ENCODE results near the gene MTA1. TPM values are rescaled to one million over a fixed set of nuclear protein-coding genes. Genes with fewer than 3 reads are reported as not detected.
A peak's percentile ranks its signal among the peaks of the same experiment; 100 is the strongest.

Gene MTA1
- total RNA-seq, 2 donors from 2014 or later = 99.0 to 99.7 TPM

- Mint-ChIP-seq H3K36me3 (ENCODE audit: low read depth) (peaks cover 3% of the 10 kb centered on the region), H3K4me3 (no peak overlapping the region), H3K27me3 (no peaks in the 10 kb centered on the region), H3K4me1 (peaks cover 7% of the 10 kb centered on the region), H3K27ac (peak overlapping the region; percentile 69)
- no peak for ATAC-seq
- H3K9me3 ChIP-seq (ENCODE audit: control insufficient read depth, low read length, poor library complexity, severe bottlenecking) = no peaks in the 10 kb centered on the region
- DNase-seq = no peak
These were observed 8.4 kb downstream of the MTA1 start for GRCh38 chr14:105427936-105428485.

- no peak for DNase-seq
- no peak overlapping the region for H3K27ac Mint-ChIP-seq
- no peak overlapping the region for H3K4me3 Mint-ChIP-seq
- ATAC-seq = no peak
- H3K4me1 Mint-ChIP-seq = peaks cover 8% of the 10 kb centered on the region
- no peaks in the 10 kb centered on the region for H3K9me3 ChIP-seq (ENCODE audit: control insufficient read depth, low read length, poor library complexity, severe bottlenecking)
- no peaks in the 10 kb centered on the region for H3K27me3 Mint-ChIP-seq
- peaks cover 3% of the 10 kb centered on the region for H3K36me3 Mint-ChIP-seq (ENCODE audit: low read depth)
These were observed 10.4 kb downstream of the MTA1 start for GRCh38 chr14:105430042-105430441.

- no peak for ATAC-seq
- no peak for DNase-seq
- H3K9me3 ChIP-seq (ENCODE audit: control insufficient read depth, low read length, poor library complexity, severe bottlenecking) = no peaks in the 10 kb centered on the region
- Mint-ChIP-seq H3K4me1 (peaks cover 10% of the 10 kb centered on the region), H3K27ac (no peak overlapping the region), H3K27me3 (no peaks in the 10 kb centered on the region), H3K36me3 (ENCODE audit: low read depth) (peaks cover 3% of the 10 kb centered on the region), H3K4me3 (no peak overlapping the region)
These were observed 10.9 kb downstream of the MTA1 start for GRCh38 chr14:105430565-105430964.

GRCh38 chr14:105431256-105431655, 11.6 kb downstream of the MTA1 start:
- peaks cover 3% of the 10 kb centered on the region for H3K36me3 Mint-ChIP-seq (ENCODE audit: low read depth)
- H3K4me3 Mint-ChIP-seq = no peak overlapping the region
- H3K4me1 Mint-ChIP-seq = peaks cover 16% of the 10 kb centered on the region
- no peaks in the 10 kb centered on the region for H3K9me3 ChIP-seq (ENCODE audit: control insufficient read depth, low read length, poor library complexity, severe bottlenecking)
- no peak overlapping the region for H3K27ac Mint-ChIP-seq
- no peaks in the 10 kb centered on the region for H3K27me3 Mint-ChIP-seq
- no peak for DNase-seq
- ATAC-seq = no peak

- no peaks in the 10 kb centered on the region for H3K27me3 Mint-ChIP-seq
- DNase-seq (no peak), ATAC-seq (no peak)
- H3K4me1 Mint-ChIP-seq = peaks cover 13% of the 10 kb centered on the region
- no peak overlapping the region for H3K27ac Mint-ChIP-seq
- H3K4me3 Mint-ChIP-seq = no peak overlapping the region
- H3K9me3 ChIP-seq (ENCODE audit: control insufficient read depth, low read length, poor library complexity, severe bottlenecking) = no peaks in the 10 kb centered on the region
- no peaks in the 10 kb centered on the region for H3K36me3 Mint-ChIP-seq (ENCODE audit: low read depth)
These were observed 13.0 kb downstream of the MTA1 start for GRCh38 chr14:105432657-105433056.

- DNase-seq (no peak), ATAC-seq (no peak)
- Mint-ChIP-seq H3K27ac (no peak overlapping the region), H3K27me3 (no peaks in the 10 kb centered on the region), H3K4me3 (no peak overlapping the region), H3K4me1 (peaks cover 13% of the 10 kb centered on the region), H3K36me3 (ENCODE audit: low read depth) (no peaks in the 10 kb centered on the region)
- no peaks in the 10 kb centered on the region for H3K9me3 ChIP-seq (ENCODE audit: control insufficient read depth, low read length, poor library complexity, severe bottlenecking)
These were observed 13.6 kb downstream of the MTA1 start for GRCh38 chr14:105433161-105433605.

GRCh38 chr14:105436402-105436801, 16.8 kb downstream of the MTA1 start:
- Mint-ChIP-seq H3K4me1 (peaks cover 13% of the 10 kb centered on the region), H3K27ac (no peak overlapping the region), H3K4me3 (no peak overlapping the region), H3K36me3 (ENCODE audit: low read depth) (no peaks in the 10 kb centered on the region), H3K27me3 (no peaks in the 10 kb centered on the region)
- no peaks in the 10 kb centered on the region for H3K9me3 ChIP-seq (ENCODE audit: control insufficient read depth, low read length, poor library complexity, severe bottlenecking)
- ATAC-seq = no peak
- no peak for DNase-seq

- no peaks in the 10 kb centered on the region for H3K27me3 Mint-ChIP-seq
- H3K4me3 Mint-ChIP-seq = no peak overlapping the region
- DNase-seq (no peak), ATAC-seq (no peak)
- H3K36me3 Mint-ChIP-seq (ENCODE audit: low read depth) = peaks cover 2% of the 10 kb centered on the region
- H3K4me1 Mint-ChIP-seq = peaks cover 15% of the 10 kb centered on the region
- no peak overlapping the region for H3K27ac Mint-ChIP-seq
- no peaks in the 10 kb centered on the region for H3K9me3 ChIP-seq (ENCODE audit: control insufficient read depth, low read length, poor library complexity, severe bottlenecking)
These were observed 17.5 kb downstream of the MTA1 start for GRCh38 chr14:105436891-105437722.

- Mint-ChIP-seq H3K4me3 (no peak overlapping the region), H3K4me1 (peaks cover 15% of the 10 kb centered on the region), H3K27me3 (no peaks in the 10 kb centered on the region), H3K27ac (no peak overlapping the region), H3K36me3 (ENCODE audit: low read depth) (peaks cover 2% of the 10 kb centered on the region)
- no peaks in the 10 kb centered on the region for H3K9me3 ChIP-seq (ENCODE audit: control insufficient read depth, low read length, poor library complexity, severe bottlenecking)
- no peak for DNase-seq
- ATAC-seq = no peak
These were observed 18.3 kb downstream of the MTA1 start for GRCh38 chr14:105437723-105438500.

GRCh38 chr14:105439179-105439578, 19.6 kb downstream of the MTA1 start:
- no peaks in the 10 kb centered on the region for H3K9me3 ChIP-seq (ENCODE audit: control insufficient read depth, low read length, poor library complexity, severe bottlenecking)
- no peak for ATAC-seq
- peaks cover 2% of the 10 kb centered on the region for H3K36me3 Mint-ChIP-seq (ENCODE audit: low read depth)
- H3K4me1 Mint-ChIP-seq = peaks cover 15% of the 10 kb centered on the region
- H3K27ac Mint-ChIP-seq = no peak overlapping the region
- no peak for DNase-seq
- no peaks in the 10 kb centered on the region for H3K27me3 Mint-ChIP-seq
- no peak overlapping the region for H3K4me3 Mint-ChIP-seq

GRCh38 chr14:105439710-105440553, 20.3 kb downstream of the MTA1 start:
- no peak overlapping the region for H3K27ac Mint-ChIP-seq
- H3K4me3 Mint-ChIP-seq = peak overlapping the region; percentile 15
- no peaks in the 10 kb centered on the region for H3K9me3 ChIP-seq (ENCODE audit: control insufficient read depth, low read length, poor library complexity, severe bottlenecking)
- peaks cover 2% of the 10 kb centered on the region for H3K36me3 Mint-ChIP-seq (ENCODE audit: low read depth)
- DNase-seq (no peak), ATAC-seq (no peak)
- H3K4me1 Mint-ChIP-seq = peaks cover 12% of the 10 kb centered on the region
- no peaks in the 10 kb centered on the region for H3K27me3 Mint-ChIP-seq

GRCh38 chr14:105440554-105440900, 20.9 kb downstream of the MTA1 start:
- DNase-seq (no peak), ATAC-seq (no peak)
- no peaks in the 10 kb centered on the region for H3K9me3 ChIP-seq (ENCODE audit: control insufficient read depth, low read length, poor library complexity, severe bottlenecking)
- peaks cover 2% of the 10 kb centered on the region for H3K36me3 Mint-ChIP-seq (ENCODE audit: low read depth)
- H3K27ac Mint-ChIP-seq = no peak overlapping the region
- H3K27me3 Mint-ChIP-seq = no peaks in the 10 kb centered on the region
- H3K4me3 Mint-ChIP-seq = peak overlapping the region; percentile 15
- peaks cover 9% of the 10 kb centered on the region for H3K4me1 Mint-ChIP-seq

GRCh38 chr14:105440992-105441391, 21.4 kb downstream of the MTA1 start:
- Mint-ChIP-seq H3K27ac (no peak overlapping the region), H3K4me1 (peaks cover 5% of the 10 kb centered on the region), H3K27me3 (no peaks in the 10 kb centered on the region), H3K4me3 (no peak overlapping the region), H3K36me3 (ENCODE audit: low read depth) (peaks cover 2% of the 10 kb centered on the region)
- DNase-seq (no peak), ATAC-seq (no peak)
- H3K9me3 ChIP-seq (ENCODE audit: control insufficient read depth, low read length, poor library complexity, severe bottlenecking) = no peaks in the 10 kb centered on the region

All from T-helper 17 cell (primary cell).